Central memory CD4-positive, alpha-beta T cell (primary cell): ENCODE data around the gene UBLCP1.
"Not testable (repeated sequence)": the region's sequence is repeated elsewhere in the genome, so short reads cannot be mapped to it uniquely, and the experiment has no call there.

Experiments used
- DNase-seq: peaks from one replicate; pipeline ENCODE4 v3.0.0; 2022
- total RNA-seq, 3 experiments: gene quantifications; one replicate each; lab custom pipeline; 2026; lab: John Stamatoyannopoulos, UW

The UBLCP1 gene
- total RNA-seq = 21.8 to 48.6 (median 34.2) reads per million in 3 experiments

GRCh38 chr5:159262859-159263568, at the start of gene UBLCP1:
TSS of gene UBLCP1 (plus strand) at chr5:159263290. CDS start at chr5:159268916, 5,626 bp downstream.
- DNase-seq = peak; percentile 83

GRCh38 chr5:159214486-159215271, 48.4 kb upstream of the UBLCP1 start:
- no peak for DNase-seq

GRCh38 chr5:159215886-159216285, 47.2 kb upstream of the UBLCP1 start:
- DNase-seq = no peak

GRCh38 chr5:159216454-159216853, 46.6 kb upstream of the UBLCP1 start:
- DNase-seq = no peak

- DNase-seq = no peak
These were observed 45.9 kb upstream of the UBLCP1 start for GRCh38 chr5:159217236-159217635.

- DNase-seq = no peak
These were observed 44.5 kb upstream of the UBLCP1 start for GRCh38 chr5:159218595-159219023.

- DNase-seq = no peak
These were observed 42.9 kb upstream of the UBLCP1 start for GRCh38 chr5:159220206-159220605.

GRCh38 chr5:159223469-159223868, 39.6 kb upstream of the UBLCP1 start:
- DNase-seq = no peak

GRCh38 chr5:159224471-159224870, 38.6 kb upstream of the UBLCP1 start:
- DNase-seq = no peak

- no peak for DNase-seq
These were observed 36.6 kb upstream of the UBLCP1 start for GRCh38 chr5:159226451-159226850.

GRCh38 chr5:159227452-159227851, 35.6 kb upstream of the UBLCP1 start:
- DNase-seq = no peak

- DNase-seq = not testable (repeated sequence)
These were observed 35.0 kb upstream of the UBLCP1 start for GRCh38 chr5:159228097-159228496.

GRCh38 chr5:159230657-159231056, 32.4 kb upstream of the UBLCP1 start:
- DNase-seq = no peak

- no peak for DNase-seq
These were observed 31.9 kb upstream of the UBLCP1 start for GRCh38 chr5:159231167-159231566.

GRCh38 chr5:159235871-159236520, 27.1 kb upstream of the UBLCP1 start:
- not testable (repeated sequence) for DNase-seq

GRCh38 chr5:159240301-159240870, 22.7 kb upstream of the UBLCP1 start:
- DNase-seq = no peak

- DNase-seq = no peak
These were observed 21.0 kb upstream of the UBLCP1 start for GRCh38 chr5:159241946-159242552.

- DNase-seq = no peak
These were observed 20.4 kb upstream of the UBLCP1 start for GRCh38 chr5:159242656-159243055.

- no peak for DNase-seq
These were observed 19.7 kb upstream of the UBLCP1 start for GRCh38 chr5:159243385-159243784.

- no peak for DNase-seq
These were observed 18.9 kb upstream of the UBLCP1 start for GRCh38 chr5:159244163-159244562.

- no peak for DNase-seq
These were observed 18.2 kb upstream of the UBLCP1 start for GRCh38 chr5:159244890-159245289.

- no peak for DNase-seq
These were observed 13.9 kb upstream of the UBLCP1 start for GRCh38 chr5:159249158-159249557.

- no peak for DNase-seq
These were observed 10.9 kb upstream of the UBLCP1 start for GRCh38 chr5:159252195-159252594.
